Fibroblast of skin of right biceps (primary cell): ENCODE measurements around the gene MICAL3.

Experiments
- DNase-seq: peaks from one replicate; pipeline ENCODE4 v3.0.0-alpha.2; 2013

The MICAL3 gene

GRCh38 chr22:17905445-17905844 lies 118.9 kb downstream of the MICAL3 start:
- no peak for DNase-seq

- no peak for DNase-seq
These were observed 120.6 kb downstream of the MICAL3 start for GRCh38 chr22:17903564-17904295.

- no peak for DNase-seq
These were observed 121.4 kb downstream of the MICAL3 start for GRCh38 chr22:17902960-17903359.

GRCh38 chr22:17898375-17898774 lies 126.0 kb downstream of the MICAL3 start:
- DNase-seq, result no peak

GRCh38 chr22:17897858-17898257 lies 126.5 kb downstream of the MICAL3 start:
- DNase-seq, result no peak

- no peak for DNase-seq
These were observed 126.9 kb downstream of the MICAL3 start for GRCh38 chr22:17897426-17897825.

GRCh38 chr22:17896586-17896985 lies 127.8 kb downstream of the MICAL3 start:
- DNase-seq, result peak; percentile 30

GRCh38 chr22:17893900-17894535 lies 130.3 kb downstream of the MICAL3 start:
- no peak for DNase-seq

- no peak for DNase-seq
These were observed 132.0 kb downstream of the MICAL3 start for GRCh38 chr22:17892376-17892775.

GRCh38 chr22:17891481-17892167 lies 132.7 kb downstream of the MICAL3 start:
- no peak for DNase-seq

- DNase-seq, result no peak
These were observed 133.5 kb downstream of the MICAL3 start for GRCh38 chr22:17890892-17891291.

GRCh38 chr22:17890245-17890671 lies 134.1 kb downstream of the MICAL3 start:
- DNase-seq, result no peak

GRCh38 chr22:17888855-17889254 lies 135.5 kb downstream of the MICAL3 start:
- DNase-seq, result peak; percentile 33

GRCh38 chr22:17888439-17888838 lies 135.9 kb downstream of the MICAL3 start:
- DNase-seq, result no peak

GRCh38 chr22:17884893-17885292 lies 139.5 kb downstream of the MICAL3 start:
- no peak for DNase-seq

- no peak for DNase-seq
These were observed 140.3 kb downstream of the MICAL3 start for GRCh38 chr22:17884084-17884483.

- DNase-seq, result no peak
These were observed 141.0 kb downstream of the MICAL3 start for GRCh38 chr22:17883356-17883755.

GRCh38 chr22:17882727-17883126 lies 141.6 kb downstream of the MICAL3 start:
- no peak for DNase-seq

- no peak for DNase-seq
These were observed 142.2 kb downstream of the MICAL3 start for GRCh38 chr22:17882162-17882561.

- DNase-seq, result no peak
These were observed 143.0 kb downstream of the MICAL3 start for GRCh38 chr22:17881366-17881765.

- DNase-seq, result no peak
These were observed 143.9 kb downstream of the MICAL3 start for GRCh38 chr22:17880468-17880867.

- DNase-seq, result no peak
These were observed 144.3 kb downstream of the MICAL3 start for GRCh38 chr22:17880020-17880419.

- peak; percentile 72 for DNase-seq
These were observed 145.4 kb downstream of the MICAL3 start for GRCh38 chr22:17878941-17879340.

- no peak for DNase-seq
These were observed 146.1 kb downstream of the MICAL3 start for GRCh38 chr22:17878186-17878694.
